Measurements from ENCODE around the gene ATP2B3. TPM values are rescaled to one million over a fixed set of nuclear protein-coding genes. Genes with fewer than 3 reads are reported as not detected.
"Not testable (repeated sequence)": the region's sequence is repeated elsewhere in the genome, so short reads cannot be mapped to it uniquely, and the experiment has no call there.

Gene ATP2B3
- total RNA-seq, 1 experiment from 2014 or later: not detected

DNA sequence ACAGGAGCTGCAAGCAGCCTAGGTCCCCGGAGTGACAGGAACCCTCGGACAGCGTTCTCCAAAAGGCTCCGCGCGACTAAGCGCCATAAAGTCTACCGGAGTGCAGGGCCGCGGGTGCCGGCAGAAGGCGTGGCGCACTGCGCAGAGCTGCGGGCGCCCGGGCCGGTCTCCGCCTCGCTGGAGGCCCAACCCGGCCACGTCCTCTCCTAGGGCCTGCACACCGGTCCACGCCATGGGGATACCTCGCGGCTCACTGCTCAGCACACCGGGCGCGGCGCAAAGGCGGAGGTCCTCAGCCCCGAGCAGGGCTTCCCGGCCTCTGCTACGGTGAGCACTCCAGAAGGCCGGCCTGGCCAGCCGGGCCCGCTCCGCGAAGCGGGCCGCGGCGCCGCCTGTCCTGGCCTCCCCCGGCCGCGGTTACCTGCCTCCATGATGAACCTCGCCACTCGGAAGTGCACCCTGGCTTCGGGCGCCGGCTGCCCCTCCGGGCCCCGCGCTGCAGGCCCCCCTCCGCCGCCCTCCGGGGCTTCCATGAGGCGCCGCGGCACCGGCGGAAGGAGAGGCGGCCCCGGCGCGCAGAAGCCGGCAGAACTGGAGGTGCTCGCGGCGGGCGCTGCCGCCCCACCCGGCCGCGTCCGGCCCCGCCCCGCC, 81.2 kb downstream of the ATP2B3 start, which contains the start of gene CCNQ:
Gene CCNQ, minus strand, starts transcription at position 599 of the 651 bp plus-strand sequence. Its CDS starts 66 bp downstream, at position 533.
- in situ Hi-C loops (cut with HindIII; ENCODE audit: low pct_unique_long_range_greater_than_20kb, low sequenced_read_pairs): no loop called here
- peak; percentile 44 for DNase-seq (ENCODE audit: low read depth)

DNA sequence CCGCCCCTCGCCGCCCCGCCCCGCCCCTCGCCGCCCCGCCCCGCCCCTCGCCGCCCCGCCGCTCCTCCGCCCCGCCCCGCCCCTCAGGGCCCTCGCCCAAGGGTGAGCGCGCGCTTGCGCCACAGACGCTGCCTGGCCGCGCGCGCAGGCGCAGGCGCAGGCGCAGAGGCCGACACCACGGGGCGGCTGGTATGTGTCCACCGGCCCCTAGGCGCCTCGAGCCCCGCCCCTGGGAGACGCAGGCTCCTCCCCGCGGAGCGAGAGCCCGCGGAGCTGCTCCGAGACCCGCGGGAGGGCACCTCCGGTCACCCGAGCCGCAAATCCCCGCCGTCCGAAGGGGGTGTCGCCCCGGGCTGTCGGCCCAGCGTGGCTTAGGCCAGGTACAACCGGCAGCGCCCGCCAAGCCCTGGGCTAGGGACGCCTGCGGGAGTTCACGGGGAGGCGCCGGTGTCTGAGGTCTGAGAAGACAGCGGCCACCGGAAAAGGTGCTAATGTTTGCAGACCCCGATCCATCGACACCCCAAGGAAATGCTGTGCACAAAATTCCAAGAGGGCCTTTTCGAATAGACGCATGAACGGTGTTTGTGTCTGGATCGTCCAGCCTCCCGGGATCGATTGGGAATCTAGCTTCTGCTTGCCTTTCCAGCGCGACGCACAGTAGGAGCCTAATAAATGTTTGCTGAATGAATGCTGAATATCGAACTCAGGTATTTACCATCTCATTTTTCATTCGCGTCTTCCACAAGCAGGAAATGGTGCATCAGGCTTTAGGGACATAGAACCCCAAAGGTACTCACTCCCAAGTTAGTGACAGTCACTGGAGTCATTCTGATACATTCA, 82.0 kb downstream of the ATP2B3 start:
- DNase-seq (ENCODE audit: low read depth): peak; percentile 77
- in situ Hi-C loops (cut with HindIII; ENCODE audit: low pct_unique_long_range_greater_than_20kb, low sequenced_read_pairs): no loop called here

- in situ Hi-C loops (cut with HindIII; ENCODE audit: low pct_unique_long_range_greater_than_20kb, low sequenced_read_pairs): no loop called here
- DNase-seq (ENCODE audit: low read depth): no peak
These were observed 82.6 kb downstream of the ATP2B3 start for GRCh38 chrX:153600032-153600373.

- in situ Hi-C loops (cut with HindIII; ENCODE audit: low pct_unique_long_range_greater_than_20kb, low sequenced_read_pairs): no loop called here
These were observed 83.5 kb downstream of the ATP2B3 start for GRCh38 chrX:153600921-153601320.

GRCh38 chrX:153601511-153602110, 84.2 kb downstream of the ATP2B3 start:
- in situ Hi-C loops (cut with HindIII; ENCODE audit: low pct_unique_long_range_greater_than_20kb, low sequenced_read_pairs): no loop called here
- no peak for DNase-seq (ENCODE audit: low read depth)

More at GRCh38 chrX:153600921-153601320, 83.5 kb downstream of the ATP2B3 start:
- DNase-seq (ENCODE audit: low read depth): no peak

GRCh38 chrX:153602601-153603000, 85.2 kb downstream of the ATP2B3 start:
- no peak for DNase-seq (ENCODE audit: low read depth)
- in situ Hi-C loops (cut with HindIII; ENCODE audit: low pct_unique_long_range_greater_than_20kb, low sequenced_read_pairs): no loop called here

DNA sequence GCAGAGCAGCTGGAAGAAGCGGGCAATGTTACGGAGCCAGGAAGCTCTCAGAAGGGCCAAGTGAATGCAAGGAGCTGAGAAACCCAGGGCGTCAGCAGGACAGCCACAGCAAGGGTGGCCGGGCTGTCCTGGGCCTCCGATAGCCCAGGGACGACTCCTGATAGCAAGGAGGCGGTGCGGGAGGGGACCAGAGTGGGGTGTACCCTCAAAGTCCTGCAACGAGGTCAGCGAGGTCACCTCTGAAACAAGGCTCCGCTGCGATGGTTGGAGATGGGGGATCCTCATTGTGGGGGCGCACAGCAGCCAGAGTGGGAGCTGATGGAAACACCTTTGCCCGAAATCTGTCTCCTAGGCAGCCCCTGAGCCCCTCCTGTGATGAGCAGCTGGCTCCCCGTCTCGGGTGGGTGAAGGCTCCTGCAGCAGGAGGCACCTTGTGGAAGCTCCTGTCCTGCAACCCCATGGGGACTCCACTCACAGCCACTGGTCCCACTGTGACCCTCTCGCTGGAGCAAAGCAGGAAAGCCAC, 85.8 kb downstream of the ATP2B3 start:
- DNase-seq (ENCODE audit: low read depth): no peak
- in situ Hi-C loops (cut with HindIII; ENCODE audit: low pct_unique_long_range_greater_than_20kb, low sequenced_read_pairs): no loop called here

DNA sequence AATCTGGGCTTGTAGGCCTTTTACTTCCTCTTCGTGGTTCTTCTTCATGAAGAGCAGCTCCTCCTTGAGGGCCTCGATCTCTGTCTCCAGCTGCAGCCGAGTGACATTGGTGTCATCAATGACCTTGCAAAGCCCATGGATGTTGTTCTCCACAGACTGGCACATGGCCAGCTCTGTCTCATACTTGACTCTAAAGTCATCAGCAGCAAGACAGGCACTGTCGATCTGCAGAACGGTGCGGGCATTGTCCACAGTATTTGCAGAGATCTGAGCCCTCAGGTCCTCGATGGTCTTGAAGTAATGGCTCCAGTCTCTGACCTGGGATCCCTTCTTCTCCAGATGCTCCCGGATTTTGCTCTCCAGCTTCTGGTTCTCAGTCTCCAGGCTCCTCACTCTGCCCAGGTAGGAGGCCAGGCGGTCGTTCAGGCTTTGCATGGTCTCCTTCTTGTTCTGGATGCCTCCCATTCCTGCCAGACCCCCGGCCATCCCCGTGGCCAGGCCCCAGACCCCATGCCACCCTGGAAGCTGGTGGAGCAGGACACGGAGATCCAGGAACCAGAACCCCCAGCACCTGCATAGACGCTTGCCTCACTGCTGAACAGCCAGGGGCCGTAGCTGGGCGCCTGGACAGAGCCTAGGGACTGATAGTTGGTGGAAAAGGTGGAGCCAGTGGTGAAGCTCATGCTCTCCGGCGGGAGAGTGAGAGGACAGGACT, 87.4 kb downstream of the ATP2B3 start:
- DNase-seq (ENCODE audit: low read depth); in situ Hi-C loops (cut with HindIII; ENCODE audit: low pct_unique_long_range_greater_than_20kb, low sequenced_read_pairs): not testable (repeated sequence)

- DNase-seq (ENCODE audit: low read depth): no peak
- in situ Hi-C loops (cut with HindIII; ENCODE audit: low pct_unique_long_range_greater_than_20kb, low sequenced_read_pairs): no loop called here
These were observed 89.1 kb downstream of the ATP2B3 start for GRCh38 chrX:153606503-153606902.

GRCh38 chrX:153608376-153608775, 90.9 kb downstream of the ATP2B3 start:
- in situ Hi-C loops (cut with HindIII; ENCODE audit: low pct_unique_long_range_greater_than_20kb, low sequenced_read_pairs): no loop called here
- no peak for DNase-seq (ENCODE audit: low read depth)

- in situ Hi-C loops (cut with HindIII; ENCODE audit: low pct_unique_long_range_greater_than_20kb, low sequenced_read_pairs): no loop called here
- no peak for DNase-seq (ENCODE audit: low read depth)
These were observed 91.4 kb downstream of the ATP2B3 start for GRCh38 chrX:153608806-153609205.

DNA sequence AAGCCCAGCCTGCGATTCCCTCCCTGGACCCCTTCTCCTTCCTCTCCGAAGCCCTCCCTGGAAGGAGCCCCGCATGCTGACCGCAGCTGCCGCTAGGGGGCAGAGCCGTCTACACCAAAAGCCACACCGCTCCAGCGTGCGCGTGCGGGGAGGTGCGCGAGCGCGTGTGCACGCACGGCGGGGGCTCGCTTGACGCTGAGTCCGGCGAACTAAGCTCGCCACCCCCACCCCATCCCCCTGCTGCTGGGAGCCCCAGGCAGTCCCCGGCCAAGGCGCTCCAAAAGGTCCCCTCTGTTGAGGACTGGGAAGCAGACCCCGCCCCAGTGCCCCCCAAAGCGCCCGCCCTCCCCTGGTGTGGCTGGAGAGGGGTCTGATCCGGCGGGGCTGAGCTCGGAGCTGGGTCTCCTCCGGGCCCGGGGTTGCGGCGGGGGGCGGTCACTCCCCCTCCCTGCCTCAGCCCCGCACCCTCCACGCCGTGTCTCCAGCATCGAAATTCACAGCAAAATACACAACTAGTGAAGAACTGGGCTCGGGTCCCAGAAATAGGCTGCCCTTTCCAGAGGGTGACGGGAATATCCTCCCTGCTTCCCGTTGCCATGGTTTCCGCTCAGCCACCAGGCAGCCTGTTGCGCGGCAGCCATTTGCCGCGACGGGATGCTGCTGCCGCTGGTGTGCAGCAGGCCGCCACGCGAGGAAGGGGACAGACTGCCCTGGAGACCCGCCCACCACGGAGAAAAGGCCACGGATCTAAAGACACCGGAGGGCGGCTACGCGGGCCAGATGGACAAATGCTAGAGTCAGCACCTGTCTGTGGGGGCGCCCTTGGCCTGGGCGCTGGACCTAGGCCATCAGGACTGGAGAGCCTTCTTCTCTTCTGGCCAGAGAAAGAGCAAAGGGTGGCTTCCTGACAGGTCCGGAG, 92.7 kb downstream of the ATP2B3 start:
- DNase-seq (ENCODE audit: low read depth): peak; percentile 57
- in situ Hi-C loops (cut with HindIII; ENCODE audit: low pct_unique_long_range_greater_than_20kb, low sequenced_read_pairs): no loop called here

- in situ Hi-C loops (cut with HindIII; ENCODE audit: low pct_unique_long_range_greater_than_20kb, low sequenced_read_pairs): no loop called here
- DNase-seq (ENCODE audit: low read depth): no peak
These were observed 93.4 kb downstream of the ATP2B3 start for GRCh38 chrX:153610836-153611213.

DNA sequence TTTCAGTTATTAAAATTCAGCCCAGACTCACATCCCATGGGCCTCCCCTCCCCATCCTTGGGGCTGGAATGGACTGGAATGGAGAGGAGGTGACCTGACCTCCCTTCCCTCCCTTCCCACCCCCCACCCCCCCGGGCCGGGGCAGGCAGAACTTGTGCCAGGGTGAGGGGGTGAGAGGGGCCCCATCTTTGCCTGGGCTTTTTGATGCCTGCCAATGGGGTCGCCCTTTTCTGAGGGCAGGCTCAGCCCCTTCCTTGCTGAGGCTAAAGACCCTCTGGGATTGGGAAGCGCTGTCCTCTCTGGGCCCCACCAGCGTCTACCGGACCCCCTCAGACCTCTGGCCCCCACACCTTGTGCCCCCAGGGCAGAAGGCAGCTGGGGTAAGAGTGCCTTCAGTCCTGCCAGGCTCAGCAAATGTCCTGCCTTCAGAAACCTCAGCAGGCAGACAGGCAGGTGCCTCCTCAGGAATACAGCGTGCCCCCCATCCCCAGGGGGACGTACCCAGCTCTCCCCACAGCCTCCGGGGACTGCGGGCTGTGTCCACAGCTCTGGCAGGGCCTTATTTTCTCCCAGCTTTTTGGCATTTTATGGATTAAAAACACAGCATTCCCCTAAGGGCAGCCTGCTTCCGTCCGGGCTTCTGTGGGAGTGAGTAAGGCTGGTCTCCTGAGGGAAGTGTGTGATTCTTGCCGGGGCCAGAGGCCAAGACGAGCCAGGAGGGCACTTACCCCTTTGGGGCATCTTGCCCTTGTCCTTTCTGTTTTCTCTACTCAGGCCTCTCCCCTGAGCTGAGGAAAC, 94.1 kb downstream of the ATP2B3 start:
- DNase-seq (ENCODE audit: low read depth): no peak
- in situ Hi-C loops (cut with HindIII; ENCODE audit: low pct_unique_long_range_greater_than_20kb, low sequenced_read_pairs): no loop called here

- in situ Hi-C loops (cut with HindIII; ENCODE audit: low pct_unique_long_range_greater_than_20kb, low sequenced_read_pairs): no loop called here
- DNase-seq (ENCODE audit: low read depth): no peak
These were observed 95.0 kb downstream of the ATP2B3 start for GRCh38 chrX:153612413-153612812.

GRCh38 chrX:153614818-153615217, 97.4 kb downstream of the ATP2B3 start:
- in situ Hi-C loops (cut with HindIII; ENCODE audit: low pct_unique_long_range_greater_than_20kb, low sequenced_read_pairs): no loop called here

DNA sequence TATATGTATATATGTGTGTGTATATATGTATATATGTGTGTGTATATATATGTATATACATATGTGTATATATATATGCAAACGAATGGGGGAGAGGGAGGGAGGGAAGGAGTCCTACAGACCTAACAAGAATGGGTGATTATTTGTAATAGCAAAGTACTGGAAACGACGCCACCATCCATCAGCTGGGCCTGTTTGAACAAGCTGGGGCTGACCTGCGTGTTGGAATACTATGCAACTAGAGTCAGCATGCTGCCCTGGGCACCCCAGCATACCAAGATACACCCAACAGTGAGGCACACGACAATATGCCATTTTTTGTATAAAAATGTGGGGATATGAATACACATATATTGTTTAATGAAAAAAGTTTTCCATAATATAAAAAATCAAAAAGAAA, 103.1 kb downstream of the ATP2B3 start:
- in situ Hi-C loops (cut with HindIII; ENCODE audit: low pct_unique_long_range_greater_than_20kb, low sequenced_read_pairs): no loop called here
- no peak for DNase-seq (ENCODE audit: low read depth)

More at GRCh38 chrX:153614818-153615217, 97.4 kb downstream of the ATP2B3 start:
- no peak for DNase-seq (ENCODE audit: low read depth)

Measured in Caki2 (cell line).